OCI-LY7 (cell line): ENCODE measurements around the gene FAM186B. TPM values are rescaled to one million over a fixed set of nuclear protein-coding genes. Genes with fewer than 3 reads are reported as not detected.

Source experiments
- BruUV-seq: library from RNA; stranded (reverse); fragments of 400-500 nt; replicated peaks from 2 replicates; lab custom pipeline; 2021; lab: Mats Ljungman, UMichigan
- CTCF ChIA-PET: fragments of 300-600 bp; sonication (Branson Sonifier 250); formaldehyde crosslinking; loops from one replicate; lab custom pipeline; 2022; ENCODE audit warnings: antibody characterized with exemption; ENCODE audit not compliant: unreplicated experiment; lab: Charles Lee
- POLR2A ChIA-PET: fragments of 300-600 bp; sonication (Branson Sonifier 250); formaldehyde crosslinking; loops from one replicate; lab custom pipeline; 2022; ENCODE audit warnings: antibody characterized with exemption; lab: Charles Lee
- DNase-seq: peaks from one replicate; pipeline ENCODE4 v3.0.0-alpha.2; 2015; ENCODE audit warnings: low spot score
- H2AFZ ChIP-seq: fragments of 200-600 bp; sonication (generic), shearing (Covaris generic); 2 replicates; pipeline ENCODE4 v1.6.1; 2014; ENCODE audit warnings: mild to moderate bottlenecking, antibody characterized with exemption, low read length, moderate library complexity
- H3K27ac ChIP-seq: fragments of 200-600 bp; sonication (generic); 2 replicates; pipeline ENCODE4 v1.5.1; 2014; ENCODE audit warnings: mixed run types, low read depth, mild to moderate bottlenecking, moderate library complexity, low read length, inconsistent platforms; ENCODE audit not compliant: poor library complexity, severe bottlenecking
- H3K36me3 ChIP-seq: fragments of 200-600 bp; sonication (generic); 2 replicates; pipeline ENCODE4 v1.6.1; 2014; ENCODE audit warnings: mild to moderate bottlenecking, antibody characterized with exemption, low read length, moderate library complexity, mixed read lengths; ENCODE audit not compliant: insufficient read depth
- H3K4me1 ChIP-seq: fragments of 200-600 bp; sonication (generic); 2 replicates; pipeline ENCODE4 v1.5.1; 2014; ENCODE audit warnings: mild to moderate bottlenecking, low read length; ENCODE audit not compliant: insufficient read depth, poor library complexity, severe bottlenecking
- H3K4me2 ChIP-seq: fragments of 200-600 bp; sonication (generic); 2 replicates; pipeline ENCODE4 v1.6.1; 2014; ENCODE audit warnings: mild to moderate bottlenecking, low read length
- H3K4me3 ChIP-seq: fragments of 200-600 bp; sonication (generic); 2 replicates; pipeline ENCODE4 v1.5.1; 2014; ENCODE audit warnings: mild to moderate bottlenecking, low read depth, low read length; ENCODE audit not compliant: poor library complexity, severe bottlenecking
- H3K79me2 ChIP-seq: fragments of 200-600 bp; sonication (generic); 2 replicates; pipeline ENCODE4 v1.6.1; 2016; ENCODE audit warnings: low read depth, mild to moderate bottlenecking, low read length, moderate library complexity, mixed read lengths; ENCODE audit not compliant: insufficient read depth
- H3K9me2 ChIP-seq: fragments of 200-600 bp; sonication (generic); 2 replicates; pipeline ENCODE4 v1.6.1; 2016; ENCODE audit warnings: mild to moderate bottlenecking, low read length, mixed read lengths; ENCODE audit not compliant: insufficient read depth
- H3K9me3 ChIP-seq: fragments of 200-600 bp; sonication (generic); 2 replicates; pipeline ENCODE4 v1.6.1; 2014; ENCODE audit warnings: mild to moderate bottlenecking, mixed run types, low read length, mixed read lengths
- H4K20me1 ChIP-seq: fragments of 200-600 bp; sonication (generic); 2 replicates; pipeline ENCODE4 v1.6.1; 2014; ENCODE audit warnings: mild to moderate bottlenecking, antibody characterized with exemption, low read length, moderate library complexity, mixed read lengths; ENCODE audit not compliant: insufficient read depth
- EZH2phosphoT487 ChIP-seq: fragments of 200-600 bp; sonication (generic); IDR thresholded peaks from 2 replicates; pipeline ENCODE4 v1.6.1; 2018; ENCODE audit warnings: low read depth, borderline replicate concordance, mild to moderate bottlenecking, mixed run types, antibody characterized with exemption, low read length, moderate library complexity, mixed read lengths
- intact Hi-C: fragments of 100-400 bp; cut with micrococcal nuclease; formaldehyde crosslinking; loops from one replicate; pipeline ENCODE4 v1.10.0; 2022; ENCODE audit not compliant: unreplicated experiment
- total RNA-seq, 2 experiments: library from RNA; depleted of rRNA in 1 of 2; stranded (reverse); fragments of >200 nt in 1 of 2; shearing (Covaris generic) in 1 of 2; gene quantifications; 2 replicates each; pipeline ENCODE4 v1.2.3, GENCODE V29; 2014 to 2022
- TF ChIP-seq, protein P1 (sequence below): fragments of 200-600 bp; sonication (generic); conservative IDR thresholded peaks from 2 replicates; pipeline ENCODE4 v1.5.1; 2014; ENCODE audit warnings: mild to moderate bottlenecking, antibody characterized with exemption, low read length, moderate library complexity, mixed read lengths

The FAM186B gene
- total RNA-seq, 2 experiments from 2014 or later = 0.60 to 2.8 TPM

DNA sequence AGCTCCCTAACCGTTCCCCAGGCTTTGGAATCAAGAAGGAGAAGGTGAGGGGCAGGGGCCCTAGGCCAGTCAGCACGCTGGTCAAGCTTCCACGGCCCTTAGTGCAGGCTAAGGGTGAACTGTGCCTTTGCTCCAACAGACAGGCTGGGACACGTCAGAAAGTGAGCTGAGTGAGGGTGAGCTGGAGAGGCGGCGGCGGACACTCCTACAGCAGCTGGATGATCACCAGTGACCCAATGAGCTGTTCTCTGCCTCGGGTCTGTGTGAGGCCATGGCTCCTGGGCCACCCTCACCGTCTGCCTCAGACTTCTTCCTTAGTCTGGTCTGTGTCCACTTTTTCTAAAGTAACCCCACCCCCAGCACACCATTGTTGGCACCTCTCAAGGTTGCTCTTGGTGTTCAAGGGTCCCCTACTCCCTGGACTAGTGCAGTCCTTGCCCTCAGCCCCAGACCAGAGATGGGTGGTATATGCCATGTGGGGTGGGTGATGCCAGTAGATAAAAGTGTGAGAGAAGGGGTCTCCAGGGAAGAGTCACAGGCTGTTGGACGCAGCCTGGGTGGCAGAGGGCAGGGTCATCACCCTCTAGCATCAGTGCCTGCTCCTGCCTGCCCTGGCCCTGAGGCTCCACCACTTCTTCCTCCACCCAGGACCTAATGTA is 38.7 kb upstream of the FAM186B start:
- TSS peak; percentile 60 for BruUV-seq
- Histone ChIP-seq H3K4me3 (no peak overlapping the region), H4K20me1 (no peaks in the 10 kb centered on the region), H3K9me2 (no peaks in the 10 kb centered on the region), H3K4me2 (no peak overlapping the region), H3K36me3 (peaks cover 35% of the 10 kb centered on the region; the same call in 1 of the 2 replicates), H3K79me2 (no peaks in the 10 kb centered on the region), H3K4me1 (peaks cover 22% of the 10 kb centered on the region), H3K27ac (no peak overlapping the region), H3K9me3 (no peaks in the 10 kb centered on the region), H2AFZ (no peak overlapping the region)
- TF ChIP-seq EZH2phosphoT487 = no peak
- TF ChIP-seq, protein P1, sequence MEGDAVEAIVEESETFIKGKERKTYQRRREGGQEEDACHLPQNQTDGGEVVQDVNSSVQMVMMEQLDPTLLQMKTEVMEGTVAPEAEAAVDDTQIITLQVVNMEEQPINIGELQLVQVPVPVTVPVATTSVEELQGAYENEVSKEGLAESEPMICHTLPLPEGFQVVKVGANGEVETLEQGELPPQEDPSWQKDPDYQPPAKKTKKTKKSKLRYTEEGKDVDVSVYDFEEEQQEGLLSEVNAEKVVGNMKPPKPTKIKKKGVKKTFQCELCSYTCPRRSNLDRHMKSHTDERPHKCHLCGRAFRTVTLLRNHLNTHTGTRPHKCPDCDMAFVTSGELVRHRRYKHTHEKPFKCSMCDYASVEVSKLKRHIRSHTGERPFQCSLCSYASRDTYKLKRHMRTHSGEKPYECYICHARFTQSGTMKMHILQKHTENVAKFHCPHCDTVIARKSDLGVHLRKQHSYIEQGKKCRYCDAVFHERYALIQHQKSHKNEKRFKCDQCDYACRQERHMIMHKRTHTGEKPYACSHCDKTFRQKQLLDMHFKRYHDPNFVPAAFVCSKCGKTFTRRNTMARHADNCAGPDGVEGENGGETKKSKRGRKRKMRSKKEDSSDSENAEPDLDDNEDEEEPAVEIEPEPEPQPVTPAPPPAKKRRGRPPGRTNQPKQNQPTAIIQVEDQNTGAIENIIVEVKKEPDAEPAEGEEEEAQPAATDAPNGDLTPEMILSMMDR = no peak
- ChIA-PET POLR2A (interaction anchor here (0.6 to 3.6 kb wide), 3 partner anchors 60 to 173 kb away, joined by 3 to 18 read pairs (median 3); no protein-coding TSS in a partner anchor), CTCF (interaction anchor here (0.6 to 2.5 kb wide), 4 partner anchors 21 to 97 kb away, joined by 3 to 14 read pairs (median 5); partner anchors contain the start of genes PRPF40B and TMBIM6)
- intact Hi-C loops = loop anchor here (1.0 kb wide), 1 partner anchor 63 kb away; the partner anchor contains the start of gene FMNL3
- no peak for DNase-seq

DNA sequence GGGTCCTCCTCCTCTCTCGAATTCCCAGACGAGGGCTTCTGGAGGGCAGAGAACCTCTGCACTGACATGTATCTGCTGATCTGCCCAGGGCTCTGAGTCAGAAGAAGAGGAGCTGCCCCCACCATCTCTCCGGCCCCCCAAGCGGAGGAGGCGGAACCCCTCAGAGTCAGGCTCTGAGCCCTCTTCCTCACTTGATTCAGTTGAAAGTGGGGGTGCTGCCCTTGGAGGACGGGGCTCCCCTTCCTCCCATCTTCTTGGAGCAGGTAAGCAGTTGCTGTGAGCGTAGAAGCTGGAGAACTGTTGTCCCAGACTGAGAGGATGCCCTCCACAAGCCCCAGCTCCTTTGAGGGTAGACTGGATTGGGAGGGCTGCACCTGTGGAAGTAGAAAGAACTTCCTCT is 37.7 kb upstream of the FAM186B start:
- H3K36me3 ChIP-seq = peaks cover 26% of the 10 kb centered on the region; the same call in 1 of the 2 replicates
- ChIA-PET CTCF (interaction anchor here (1.0 to 2.5 kb wide), 3 partner anchors 62 to 98 kb away, joined by 3 to 14 read pairs (median 4); partner anchors contain the start of gene TMBIM6), POLR2A (interaction anchor here (0.6 to 3.6 kb wide), 2 partner anchors 61 to 174 kb away, joined by 3 to 18 read pairs; no protein-coding TSS in a partner anchor)
- H3K4me2 ChIP-seq = no peak overlapping the region
- no peak for DNase-seq
- no TSS peak for BruUV-seq
- intact Hi-C loops = no loop called here
- H4K20me1 ChIP-seq = no peaks in the 10 kb centered on the region
- no peak overlapping the region for H2AFZ ChIP-seq
- H3K4me3 ChIP-seq = no peak overlapping the region
- H3K79me2 ChIP-seq = no peaks in the 10 kb centered on the region
- TF ChIP-seq EZH2phosphoT487 = no peak
- TF ChIP-seq, protein P1 = no peak
- no peaks in the 10 kb centered on the region for H3K9me3 ChIP-seq
- H3K27ac ChIP-seq = no peak overlapping the region
- peaks cover 24% of the 10 kb centered on the region for H3K4me1 ChIP-seq
- H3K9me2 ChIP-seq = no peaks in the 10 kb centered on the region

- no peak overlapping the region for H3K27ac ChIP-seq
- H3K9me3 ChIP-seq = no peaks in the 10 kb centered on the region
- H3K4me2 ChIP-seq = no peak overlapping the region
- no peak overlapping the region for H2AFZ ChIP-seq
- no TSS peak for BruUV-seq
- H3K9me2 ChIP-seq = no peaks in the 10 kb centered on the region
- DNase-seq = no peak
- TF ChIP-seq, protein P1 = no peak
- TF ChIP-seq EZH2phosphoT487 = no peak
- intact Hi-C loops = no loop called here
- CTCF ChIA-PET = no interaction called here
- POLR2A ChIA-PET = no interaction called here
- H3K4me1 ChIP-seq = peaks cover 25% of the 10 kb centered on the region
- no peaks in the 10 kb centered on the region for H3K79me2 ChIP-seq
- no peaks in the 10 kb centered on the region for H4K20me1 ChIP-seq
- peaks cover 26% of the 10 kb centered on the region; the same call in 1 of the 2 replicates for H3K36me3 ChIP-seq
- H3K4me3 ChIP-seq = no peak overlapping the region
Observed at GRCh38 chr12:49642370-49642802, 36.9 kb upstream of the FAM186B start.
